ENCODE measurements around the gene CHCHD3. TPM values are rescaled to one million over a fixed set of nuclear protein-coding genes. Genes with fewer than 3 reads are reported as not detected.

The CHCHD3 gene
- total RNA-seq, 1 donor from 2014 or later: 38.5 TPM

GRCh38 chr7:133047321-133047720 is 34.6 kb downstream of the CHCHD3 start:
- TF ChIP-seq CTCF (IDR thresholded peaks at IDR 0.05): no peak
- H3K27ac ChIP-seq: no peak overlapping the region
- no peaks in the 10 kb centered on the region for H3K9me3 ChIP-seq
- H3K4me1 ChIP-seq: peaks cover 15% of the 10 kb centered on the region
- intact Hi-C loops (cut with DNase I): no loop called here
- no peak overlapping the region for H3K4me3 ChIP-seq
- DNase-seq (no peak), ATAC-seq (no peak)
- no peaks in the 10 kb centered on the region for H3K36me3 ChIP-seq
- no peaks in the 10 kb centered on the region for H3K27me3 ChIP-seq (ENCODE audit: low read depth)

- peak in 1 of 2 donors; percentile 27 for ATAC-seq
- Histone ChIP-seq H3K4me3 (no peak overlapping the region), H3K4me1 (no peaks in the 10 kb centered on the region), H3K27me3 (ENCODE audit: low read depth) (no peaks in the 10 kb centered on the region), H3K9me3 (no peaks in the 10 kb centered on the region), H3K36me3 (no peaks in the 10 kb centered on the region), H3K27ac (no peak overlapping the region)
- no peak for DNase-seq
- TF ChIP-seq CTCF (IDR thresholded peaks at IDR 0.05): no peak
- intact Hi-C loops (cut with DNase I): no loop called here
Observed at GRCh38 chr7:133044722-133045473, 37.0 kb downstream of the CHCHD3 start.

GRCh38 chr7:133040674-133041073 is 41.2 kb downstream of the CHCHD3 start:
- Histone ChIP-seq H3K9me3 (no peaks in the 10 kb centered on the region), H3K27ac (no peak overlapping the region), H3K36me3 (no peaks in the 10 kb centered on the region), H3K4me1 (no peaks in the 10 kb centered on the region), H3K27me3 (ENCODE audit: low read depth) (no peaks in the 10 kb centered on the region), H3K4me3 (no peak overlapping the region)
- intact Hi-C loops (cut with DNase I): no loop called here
- no peak for DNase-seq
- ATAC-seq: no peak
- no peak for TF ChIP-seq CTCF (IDR thresholded peaks at IDR 0.05)

- no peak for TF ChIP-seq CTCF (IDR thresholded peaks at IDR 0.05)
- Histone ChIP-seq H3K9me3 (no peaks in the 10 kb centered on the region), H3K4me1 (no peaks in the 10 kb centered on the region), H3K27ac (no peak overlapping the region), H3K36me3 (no peaks in the 10 kb centered on the region), H3K4me3 (no peak overlapping the region), H3K27me3 (ENCODE audit: low read depth) (no peaks in the 10 kb centered on the region)
- ATAC-seq (no peak), DNase-seq (no peak)
- intact Hi-C loops (cut with DNase I): no loop called here
Observed at GRCh38 chr7:133040178-133040577, 41.7 kb downstream of the CHCHD3 start.

GRCh38 chr7:133039614-133040013 is 42.3 kb downstream of the CHCHD3 start:
- no peaks in the 10 kb centered on the region for H3K27me3 ChIP-seq (ENCODE audit: low read depth)
- H3K27ac ChIP-seq: no peak overlapping the region
- intact Hi-C loops (cut with DNase I): no loop called here
- H3K4me1 ChIP-seq: no peaks in the 10 kb centered on the region
- H3K4me3 ChIP-seq: no peak overlapping the region
- H3K36me3 ChIP-seq: no peaks in the 10 kb centered on the region
- ATAC-seq (no peak), DNase-seq (no peak)
- H3K9me3 ChIP-seq: no peaks in the 10 kb centered on the region
- no peak for TF ChIP-seq CTCF (IDR thresholded peaks at IDR 0.05)

All from lower lobe of right lung (tissue), 2 donors.